ENCODE measurements around the gene MAML2.

MAML2 gene

DNA sequence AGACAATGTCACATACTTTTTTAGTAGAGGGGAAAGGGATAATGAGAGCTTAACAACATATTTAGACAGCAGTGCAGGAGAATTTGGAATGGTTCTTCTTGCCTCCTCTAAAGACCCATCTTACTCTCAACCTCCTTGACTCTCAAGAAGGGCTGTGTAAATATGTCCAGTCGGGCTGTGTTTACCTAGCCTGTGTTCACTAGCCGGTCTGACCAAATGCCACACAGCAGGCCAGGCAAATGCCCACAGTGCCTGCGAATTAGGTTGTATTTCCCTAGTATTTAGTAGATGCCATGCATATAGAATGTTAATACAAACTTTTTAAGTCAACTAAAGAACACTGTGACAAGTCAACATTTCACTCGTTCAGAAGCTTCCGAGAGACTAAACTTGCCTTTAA lies 367.7 kb downstream of the MAML2 start:
- DNase-seq (ENCODE audit: low read depth) = no peak

DNA sequence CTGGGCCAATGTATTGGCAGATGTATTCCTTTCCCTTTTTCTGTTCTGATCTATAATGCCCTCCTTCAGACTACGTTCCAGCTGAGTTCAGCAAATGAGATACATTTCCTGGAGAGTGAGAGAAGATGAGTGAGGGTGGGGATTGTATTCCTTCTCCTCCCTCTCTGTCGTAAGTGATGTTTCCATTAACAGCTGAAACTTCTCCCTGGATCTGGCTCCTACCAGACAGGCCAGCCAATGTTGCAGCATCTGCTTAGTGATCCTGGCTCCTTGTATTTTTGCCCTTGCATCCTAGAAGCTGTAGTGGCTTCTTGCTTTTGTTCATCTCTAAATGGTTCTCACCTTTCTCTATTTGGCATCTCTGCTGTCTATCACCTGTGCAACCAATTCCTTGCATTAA lies 370.9 kb downstream of the MAML2 start:
- no peak for DNase-seq (ENCODE audit: low read depth)

DNA sequence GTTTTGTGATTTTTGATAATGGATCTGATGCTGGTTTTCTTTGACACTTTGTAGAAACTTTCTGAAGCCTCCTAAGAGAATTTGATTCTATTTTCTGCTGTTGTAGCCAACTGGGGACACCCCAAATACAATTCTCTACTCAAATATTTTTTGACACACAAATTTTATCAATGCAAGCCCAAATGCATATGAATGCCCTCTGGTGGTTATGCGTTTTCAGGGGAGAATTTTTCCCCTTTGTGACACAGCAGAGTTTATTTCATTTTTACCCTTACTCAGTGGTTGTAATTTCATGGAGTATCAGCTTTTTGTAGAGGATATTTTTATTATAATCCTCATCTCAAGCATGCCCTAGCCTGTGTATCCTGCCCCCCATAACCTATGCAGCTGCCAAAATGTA lies 374.4 kb downstream of the MAML2 start:
- no peak for DNase-seq (ENCODE audit: low read depth)

DNA sequence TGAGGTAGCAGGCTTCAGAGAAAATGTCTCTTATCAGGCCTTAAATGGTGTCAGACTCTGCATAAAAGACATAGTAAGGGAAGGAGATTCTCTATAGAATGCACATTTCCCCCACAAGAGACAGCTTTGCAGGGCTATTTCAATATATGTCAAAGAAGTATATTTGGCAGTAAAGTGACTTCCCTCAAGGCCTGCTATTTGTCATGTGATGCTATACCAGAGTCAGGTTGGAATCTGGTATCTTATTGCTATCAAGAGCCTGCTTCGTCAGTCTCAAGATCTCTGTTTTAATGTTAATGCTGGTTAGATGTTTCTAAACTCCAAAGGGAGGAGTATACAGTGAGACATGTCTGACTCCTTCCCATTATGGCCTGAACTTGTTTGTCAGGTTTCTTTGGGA lies 378.7 kb downstream of the MAML2 start:
- no peak for DNase-seq (ENCODE audit: low read depth)

DNA sequence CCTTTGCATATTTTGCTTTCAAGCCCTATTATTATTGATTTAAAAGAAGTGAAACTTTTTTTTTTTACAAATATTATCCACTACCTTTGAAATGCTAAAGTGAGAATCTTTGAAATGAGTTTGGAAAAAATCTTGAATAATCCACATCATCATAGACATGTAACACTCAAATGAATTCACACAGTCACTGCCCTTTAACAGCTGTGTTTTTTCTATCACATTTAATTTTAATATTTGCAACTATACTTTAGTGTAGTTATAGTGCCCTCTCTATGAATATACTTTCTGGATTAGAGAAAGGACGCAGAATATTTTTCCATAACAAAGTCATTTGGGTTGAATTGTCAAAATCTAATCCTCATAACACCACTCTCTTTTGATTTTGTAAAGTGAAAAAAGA lies 381.2 kb downstream of the MAML2 start:
- no peak for DNase-seq (ENCODE audit: low read depth)

DNA sequence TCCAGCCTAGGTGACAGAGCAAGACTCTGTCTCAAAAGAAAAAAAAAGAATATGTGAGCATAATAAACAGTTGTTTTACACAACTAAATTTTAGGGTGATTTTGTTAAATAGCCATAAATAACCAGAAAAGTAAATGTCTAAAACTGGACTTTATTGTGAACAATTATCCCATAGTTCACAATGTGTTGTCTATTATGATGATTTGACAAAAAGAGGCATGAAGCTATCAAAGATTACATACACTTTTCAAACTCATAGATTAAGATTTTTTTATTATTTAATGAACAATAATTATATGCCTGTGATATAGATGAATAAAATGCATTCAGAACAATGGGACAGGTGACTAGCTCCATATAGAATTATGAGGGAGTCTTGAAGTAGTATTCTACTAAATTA lies 392.1 kb downstream of the MAML2 start:
- DNase-seq (ENCODE audit: low read depth) = no peak

DNA sequence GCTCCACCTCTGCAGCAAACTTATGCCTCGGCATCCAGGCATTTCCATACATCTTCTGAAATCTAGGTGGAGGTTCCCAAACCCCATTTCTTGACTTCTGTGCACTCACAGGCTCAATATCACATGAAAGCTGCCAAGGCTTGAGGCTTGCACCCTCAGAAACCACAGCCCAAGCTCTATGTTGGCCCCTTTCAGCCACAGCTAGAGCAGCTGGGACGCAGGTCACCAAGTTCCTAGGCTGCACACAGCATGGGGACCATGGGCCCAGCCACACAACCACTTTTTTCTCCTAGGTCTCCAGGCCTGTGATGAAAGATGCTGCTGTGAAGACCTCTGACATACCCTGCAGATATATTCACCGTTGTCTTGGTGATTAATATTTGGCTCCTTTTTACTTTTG lies 394.4 kb downstream of the MAML2 start:
- DNase-seq (ENCODE audit: low read depth) = no peak

DNA sequence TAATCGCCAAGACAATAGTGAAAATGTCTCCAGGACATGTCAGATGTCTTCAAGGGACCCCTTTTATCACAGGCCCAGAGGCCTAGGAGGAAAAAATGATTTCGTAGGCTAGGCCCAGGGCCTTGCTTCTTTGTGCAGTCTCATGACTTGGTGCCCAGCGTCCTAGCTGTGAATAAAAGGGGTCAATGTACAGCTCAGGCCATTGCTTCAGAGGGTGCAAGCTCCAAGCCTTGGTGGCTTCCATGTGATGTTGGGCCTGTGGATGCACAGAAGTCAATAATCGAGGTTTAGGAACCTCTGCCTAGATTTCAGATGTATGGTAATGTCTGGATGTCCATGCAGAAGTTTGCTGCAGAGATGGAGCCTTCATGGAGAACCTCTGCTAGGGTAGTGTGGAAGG lies 398.4 kb downstream of the MAML2 start:
- no peak for DNase-seq (ENCODE audit: low read depth)

DNA sequence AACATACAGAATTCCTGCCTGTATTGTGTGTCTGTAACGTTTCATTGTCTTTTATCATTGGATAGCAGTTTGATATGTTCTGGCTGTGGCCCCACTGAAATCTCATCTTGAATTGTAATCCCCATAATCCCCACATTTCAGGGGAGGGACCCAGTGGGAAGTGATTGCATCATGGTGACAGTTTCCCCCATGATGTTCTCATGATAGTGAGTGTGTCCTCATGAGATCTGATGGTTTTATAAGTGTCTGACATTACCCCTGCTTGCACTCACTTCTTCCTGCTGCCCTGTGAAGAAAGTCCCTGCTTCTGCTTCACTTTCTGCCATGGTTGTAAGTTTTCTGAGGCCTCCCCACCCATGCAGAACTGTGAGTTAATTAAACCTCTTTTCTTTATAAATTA lies 399.4 kb downstream of the MAML2 start:
- DNase-seq (ENCODE audit: low read depth) = no peak

DNA sequence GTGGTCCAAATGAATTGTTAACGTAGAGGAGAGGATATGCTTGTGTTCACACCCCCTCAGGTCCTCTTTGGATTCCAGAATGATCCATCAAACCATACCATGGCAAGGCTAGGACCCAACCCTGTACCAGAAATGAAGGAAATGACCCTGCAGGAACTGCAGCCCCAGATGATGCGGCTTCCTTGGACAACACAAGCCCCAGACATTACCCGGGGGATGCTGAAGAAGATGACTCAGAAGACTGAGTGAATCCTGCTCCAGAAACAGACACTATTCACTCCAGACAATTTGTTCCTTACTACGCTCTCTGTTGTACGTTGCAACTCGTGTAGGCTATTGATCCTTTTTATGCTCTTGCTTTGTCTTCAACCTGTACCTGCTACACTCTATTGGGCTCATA lies 403.9 kb downstream of the MAML2 start:
- no peak for DNase-seq (ENCODE audit: low read depth)

DNA sequence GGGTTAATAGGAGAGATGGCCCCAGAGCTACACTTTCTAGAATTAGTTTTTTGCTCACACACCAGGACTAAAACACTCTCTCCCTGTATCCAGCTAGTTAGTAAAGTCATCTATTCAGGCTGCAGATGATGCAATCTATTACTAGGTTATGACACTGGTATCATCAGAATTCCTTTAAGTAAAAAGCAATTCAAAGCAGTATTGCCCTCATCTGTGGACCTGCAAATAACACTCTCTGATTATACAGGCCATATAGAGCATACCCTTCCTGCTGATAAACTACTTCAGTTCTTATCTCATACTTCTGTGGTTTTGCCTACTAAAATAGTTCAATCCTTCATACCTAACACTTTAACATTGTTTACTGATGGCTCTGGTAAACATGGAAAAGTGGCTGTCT lies 405.6 kb downstream of the MAML2 start:
- no peak for DNase-seq (ENCODE audit: low read depth)

DNA sequence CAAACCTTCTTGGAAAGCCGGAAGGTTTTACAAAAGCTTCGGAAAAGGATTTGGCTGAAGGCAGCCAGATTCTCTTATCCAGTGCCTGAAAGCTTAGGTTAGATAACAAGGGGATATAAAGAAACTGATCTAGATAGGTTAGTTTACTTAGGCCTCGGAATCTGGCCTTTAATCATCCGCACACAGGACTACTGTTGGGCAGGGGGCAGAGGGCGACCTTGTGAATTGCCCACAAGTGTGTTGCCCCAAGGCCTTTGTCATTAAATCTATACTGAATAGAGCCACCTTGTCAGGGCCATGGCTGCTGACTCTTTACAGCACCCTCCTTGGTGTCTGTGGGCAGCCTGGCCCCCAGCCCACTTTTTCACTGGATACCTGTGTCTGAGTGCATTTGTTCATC lies 409.4 kb downstream of the MAML2 start:
- DNase-seq (ENCODE audit: low read depth) = no peak

DNA sequence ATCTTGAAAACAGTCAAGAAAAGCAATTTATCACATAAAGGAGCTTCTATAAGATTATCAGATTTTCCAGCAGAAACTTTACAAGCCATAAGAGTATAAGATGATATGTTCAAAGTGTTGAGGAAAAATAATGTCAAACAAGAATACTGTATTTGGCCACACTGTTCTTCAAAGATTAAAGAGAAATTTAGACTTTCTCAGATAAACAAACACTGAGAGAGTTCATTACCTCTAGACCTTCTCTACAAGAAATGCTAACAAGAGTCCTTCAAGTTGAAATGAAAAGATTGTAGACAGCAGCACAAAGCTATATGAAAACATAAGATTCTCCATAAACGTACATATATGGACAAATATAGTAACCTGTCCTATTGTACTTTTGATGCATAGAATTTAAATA lies 411.1 kb downstream of the MAML2 start:
- DNase-seq (ENCODE audit: low read depth) = no peak

DNA sequence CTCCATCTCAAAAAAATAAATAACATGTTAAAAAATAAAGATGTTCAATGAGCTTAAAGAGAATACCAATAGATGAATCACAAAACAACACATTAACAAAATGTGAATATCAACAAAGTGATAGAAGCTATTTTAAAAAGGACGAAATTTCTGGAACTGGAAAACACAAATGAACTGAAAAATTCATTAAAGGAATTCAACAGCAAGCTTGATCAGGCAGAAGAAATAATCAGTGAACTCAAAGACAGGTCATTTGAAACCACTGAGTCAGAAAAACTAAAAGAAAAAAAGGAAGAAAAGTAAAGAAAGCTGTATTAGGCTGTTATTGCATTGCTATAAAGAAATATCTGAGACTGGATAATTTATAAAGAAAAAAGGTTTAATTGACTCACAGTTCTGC lies 412.0 kb downstream of the MAML2 start:
- DNase-seq (ENCODE audit: low read depth) = no peak

DNA sequence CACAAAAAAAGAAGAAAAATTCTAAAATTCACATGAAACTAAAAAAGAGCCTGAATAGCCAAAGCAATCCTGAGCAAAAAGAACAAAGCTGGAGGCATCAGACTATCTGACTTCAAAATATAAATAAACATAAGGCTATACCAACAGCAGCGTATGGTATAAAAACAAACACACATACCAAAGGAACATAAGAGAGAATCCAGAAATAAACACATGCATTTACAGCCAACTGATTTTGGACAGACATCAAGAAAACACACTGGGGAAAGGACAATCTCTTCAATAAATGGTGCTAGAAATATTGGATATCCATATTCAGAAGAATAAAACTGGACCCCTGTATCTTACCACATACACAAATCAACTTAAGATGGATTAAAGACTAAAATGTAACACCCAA lies 416.3 kb downstream of the MAML2 start:
- no peak for DNase-seq (ENCODE audit: low read depth)
